H9 (cell line): Measurements from ENCODE around the gene CCL25. TPM values are rescaled to one million over a fixed set of nuclear protein-coding genes. Genes with fewer than 3 reads are reported as not detected.

Experiments
- DNase-seq: peaks from one replicate; pipeline ENCODE4 v3.0.0-alpha.2; 2017
- H2AFZ ChIP-seq: one replicate; pipeline ENCODE4 v1.6.1; 2013; ENCODE audit warnings: mild to moderate bottlenecking, low read length, control low read depth, moderate library complexity
- H2AK5ac ChIP-seq: 2 replicates; pipeline ENCODE4 v1.6.1; 2013; ENCODE audit warnings: low read length, control low read depth, mixed read lengths; ENCODE audit not compliant: insufficient read length
- H2BK120ac ChIP-seq: one replicate; pipeline ENCODE4 v1.6.1; 2013; ENCODE audit warnings: low read depth, mild to moderate bottlenecking, low read length, control low read depth, inconsistent platforms; ENCODE audit not compliant: poor library complexity, severe bottlenecking
- H2BK12ac ChIP-seq: 2 replicates; pipeline ENCODE4 v1.6.1; 2013; ENCODE audit warnings: low read length, control low read depth, mixed read lengths, low read depth; ENCODE audit not compliant: insufficient read length
- H2BK15ac ChIP-seq: 2 replicates; pipeline ENCODE4 v1.6.1; 2013; ENCODE audit warnings: low read depth, low read length, control low read depth
- H2BK20ac ChIP-seq: one replicate; pipeline ENCODE4 v1.6.1; 2013; ENCODE audit warnings: low read depth, mild to moderate bottlenecking, low read length, control low read depth, inconsistent platforms; ENCODE audit not compliant: poor library complexity, severe bottlenecking
- H2BK5ac ChIP-seq: 2 replicates; pipeline ENCODE4 v1.6.1; 2013; ENCODE audit warnings: low read length, control low read depth, mixed read lengths; ENCODE audit not compliant: insufficient read length
- H3K14ac ChIP-seq: 2 replicates; pipeline ENCODE4 v1.6.1; 2013; ENCODE audit warnings: low read length, control low read depth; ENCODE audit not compliant: insufficient read depth
- H3K18ac ChIP-seq: 2 replicates; pipeline ENCODE4 v1.6.1; 2013; ENCODE audit warnings: low read depth, mild to moderate bottlenecking, mixed read lengths, low read length, control low read depth; ENCODE audit not compliant: insufficient read length
- H3K23ac ChIP-seq: 2 replicates; pipeline ENCODE4 v1.6.1; 2013; ENCODE audit warnings: low read length, control low read depth, mixed read lengths, low read depth; ENCODE audit not compliant: insufficient read length
- H3K23me2 ChIP-seq: 2 replicates; pipeline ENCODE4 v1.6.1; 2013; ENCODE audit warnings: low read depth, mild to moderate bottlenecking, mixed read lengths, low read length, control low read depth; ENCODE audit not compliant: insufficient read length, poor library complexity, severe bottlenecking
- H3K27ac ChIP-seq: 2 replicates; pipeline ENCODE4 v1.5.1; 2013; ENCODE audit warnings: low read length, control low read depth, mixed read lengths, low read depth; ENCODE audit not compliant: insufficient read length
- H3K27me3 ChIP-seq: 2 replicates; pipeline ENCODE4 v1.6.1; 2013; ENCODE audit warnings: low read length, control low read depth, inconsistent platforms; ENCODE audit not compliant: insufficient read depth
- H3K4ac ChIP-seq: 2 replicates; pipeline ENCODE4 v1.6.1; 2013; ENCODE audit warnings: low read depth, mild to moderate bottlenecking, control low read depth, inconsistent platforms, low read length, moderate library complexity
- H3K4me1 ChIP-seq: 2 replicates; pipeline ENCODE4 v1.6.1; 2013; ENCODE audit warnings: low read length, control low read depth, inconsistent platforms; ENCODE audit not compliant: insufficient read depth
- H3K4me2 ChIP-seq: 2 replicates; pipeline ENCODE4 v1.6.1; 2013; ENCODE audit warnings: low read length, control low read depth, mixed read lengths; ENCODE audit not compliant: insufficient read length, insufficient read depth
- H3K56ac ChIP-seq: 2 replicates; pipeline ENCODE4 v1.6.1; 2013; ENCODE audit warnings: low read depth, mild to moderate bottlenecking, mixed read lengths, low read length, control low read depth; ENCODE audit not compliant: insufficient read length
- H3K79me1 ChIP-seq: 2 replicates; pipeline ENCODE4 v1.6.1; 2013; ENCODE audit warnings: low read depth, mild to moderate bottlenecking, moderate library complexity, low read length, control low read depth, inconsistent platforms; ENCODE audit not compliant: insufficient read depth, poor library complexity, severe bottlenecking
- H3K79me2 ChIP-seq: 2 replicates; pipeline ENCODE4 v1.6.1; 2013; ENCODE audit warnings: low read length, control low read depth, inconsistent platforms; ENCODE audit not compliant: insufficient read depth
- H3K9ac ChIP-seq: 2 replicates; pipeline ENCODE4 v1.6.1; 2013; ENCODE audit warnings: low read length, control low read depth, mixed read lengths; ENCODE audit not compliant: insufficient read length; ENCODE audit errors: extremely low read depth
- H3K9me3 ChIP-seq: one replicate; pipeline ENCODE4 v1.6.1; 2013; ENCODE audit warnings: low read depth, low read length, inconsistent platforms; ENCODE audit not compliant: control insufficient read depth
- H3T11ph ChIP-seq: one replicate; pipeline ENCODE4 v1.6.1; 2013; ENCODE audit warnings: mild to moderate bottlenecking, low read length, control low read depth, inconsistent platforms
- H4K20me1 ChIP-seq: one replicate; pipeline ENCODE4 v1.6.1; 2013; ENCODE audit not compliant: control insufficient read depth, insufficient read length, insufficient read depth
- H4K5ac ChIP-seq: 2 replicates; pipeline ENCODE4 v1.6.1; 2013; ENCODE audit warnings: low read depth, mild to moderate bottlenecking, mixed read lengths, low read length, control low read depth; ENCODE audit not compliant: insufficient read length
- H4K8ac ChIP-seq: replicated peaks from 2 replicates; pipeline ENCODE4 v1.6.1; 2013; ENCODE audit warnings: low read length, control low read depth, mixed read lengths, low read depth; ENCODE audit not compliant: insufficient read length
- H4K91ac ChIP-seq: 2 replicates; pipeline ENCODE4 v1.6.1; 2013; ENCODE audit warnings: low read depth, mild to moderate bottlenecking, moderate library complexity, mixed read lengths, low read length, control low read depth; ENCODE audit not compliant: insufficient read length
- H3K27ac Mint-ChIP-seq, 3 experiments: 2 replicates in 2 of 3; 3 replicates in 1 of 3; pipeline ENCODE4 v1.8.0; 2020 to 2021; ENCODE audit warnings: mixed read lengths in 3 of 3, mild to moderate bottlenecking in 1 of 3, moderate library complexity in 1 of 3
- H3K27me3 Mint-ChIP-seq: 2 replicates; pipeline ENCODE4 v1.8.0; 2021; ENCODE audit warnings: low read depth, mild to moderate bottlenecking, moderate library complexity, mixed read lengths
- H3K36me3 Mint-ChIP-seq, 3 experiments: 2 replicates in 2 of 3; 3 replicates in 1 of 3; pipeline ENCODE4 v1.8.0; 2020 to 2021; ENCODE audit warnings: low read depth in 3 of 3, mixed read lengths in 3 of 3; ENCODE audit not compliant: insufficient read depth in 1 of 3
- H3K4me1 Mint-ChIP-seq, 2 experiments: 2 replicates each; pipeline ENCODE4 v1.8.0; 2020; ENCODE audit warnings: mixed read lengths in 2 of 2
- H3K4me3 Mint-ChIP-seq, 2 experiments: 2 replicates in 1 of 2; 3 replicates in 1 of 2; pipeline ENCODE4 v1.8.0; 2020 to 2021; ENCODE audit warnings: mild to moderate bottlenecking in 2 of 2, mixed read lengths in 2 of 2, moderate library complexity in 1 of 2
- H3K9me3 Mint-ChIP-seq, 2 experiments: 2 replicates in 1 of 2; 3 replicates in 1 of 2; pipeline ENCODE4 v1.8.0; 2020; ENCODE audit warnings: mild to moderate bottlenecking in 2 of 2, mixed read lengths in 2 of 2, moderate library complexity in 1 of 2
- WGBS: extraction: QIAGEN DNeasy Blood & Tissue Kit; methylation state at CpG from one replicate; pipeline ENCODE4 v1.1.7; 2013; ENCODE audit warnings: missing lambda C conversion rate, low lambda C conversion rate, mixed read lengths; ENCODE audit not compliant: insufficient read length; ENCODE audit errors: extremely low coverage; 5-methylcytosine and 5-hydroxymethylcytosine counted together
- total RNA-seq: library from RNA; stranded (reverse); gene quantifications from 2 replicates; pipeline ENCODE4 v1.2.1, GENCODE V29; 2021
- TF ChIP-seq, protein P1 (sequence below): fragments of 200-600 bp; sonication (generic); conservative IDR thresholded peaks from 3 replicates; pipeline ENCODE4 v1.8.0; 2021; ENCODE audit warnings: antibody characterized with exemption, mild to moderate bottlenecking

Gene CCL25
- total RNA-seq, 1 experiment from 2014 or later, result not detected

DNA sequence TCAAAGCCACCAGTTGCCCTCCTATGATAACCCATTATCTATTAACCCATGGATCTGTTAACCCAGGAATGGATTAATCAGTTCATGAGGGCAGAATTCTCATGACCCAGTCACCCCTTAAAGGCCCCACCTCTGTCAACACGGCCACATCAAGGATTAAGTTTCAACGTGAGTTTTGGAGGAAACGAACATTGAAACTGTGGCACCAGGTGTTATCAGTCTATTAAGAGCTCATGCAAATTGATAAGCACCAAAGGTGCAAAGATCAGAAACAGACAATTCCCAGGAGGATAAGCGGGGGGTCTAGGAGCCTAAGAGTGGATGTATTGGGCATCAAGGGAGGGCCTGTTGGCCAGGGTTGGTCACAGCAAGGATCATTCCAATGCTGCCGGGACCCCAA is 27.2 kb upstream of the CCL25 start:
- H3K4me2 ChIP-seq, result no peak overlapping the region
- H2BK12ac ChIP-seq, result no peak overlapping the region
- no peak overlapping the region for H3K27ac ChIP-seq
- no peak overlapping the region for H3K23ac ChIP-seq
- H4K20me1 ChIP-seq, result no peaks in the 10 kb centered on the region
- no peak overlapping the region for H3K4ac ChIP-seq
- Mint-ChIP-seq H3K9me3 (no peaks in the 10 kb centered on the region; a peak in 1 of 5 replicates), H3K36me3 (peaks cover 0 to 2% (median 0%) of the 10 kb centered on the region in 3 experiments; a peak in 1 of 7 replicates), H3K27ac (no peak overlapping the region; a peak in 1 of 7 replicates), H3K4me3 (no peak overlapping the region), H3K27me3 (peaks cover 2% of the 10 kb centered on the region; the same call in 1 of the 2 replicates), H3K4me1 (peaks cover 9 to 16% of the 10 kb centered on the region in 2 experiments)
- H3K23me2 ChIP-seq, result no peaks in the 10 kb centered on the region
- no peak overlapping the region for H4K5ac ChIP-seq
- no peak overlapping the region for H3K18ac ChIP-seq
- no peaks in the 10 kb centered on the region for H3K4me1 ChIP-seq
- no peaks in the 10 kb centered on the region for H3K9me3 ChIP-seq
- DNase-seq, result no peak
- no peak overlapping the region for H2AK5ac ChIP-seq
- no peaks in the 10 kb centered on the region for H3K79me2 ChIP-seq
- no peak overlapping the region for H2BK120ac ChIP-seq
- H3K27me3 ChIP-seq, result no peaks in the 10 kb centered on the region
- no peak overlapping the region for H4K91ac ChIP-seq
- H3K9ac ChIP-seq, result no peak overlapping the region
- H4K8ac ChIP-seq, result no peak overlapping the region
- no CpG with 5 or more reads among the region's 5 CpGs for WGBS
- H3K79me1 ChIP-seq, result no peaks in the 10 kb centered on the region
- TF ChIP-seq, protein P1, sequence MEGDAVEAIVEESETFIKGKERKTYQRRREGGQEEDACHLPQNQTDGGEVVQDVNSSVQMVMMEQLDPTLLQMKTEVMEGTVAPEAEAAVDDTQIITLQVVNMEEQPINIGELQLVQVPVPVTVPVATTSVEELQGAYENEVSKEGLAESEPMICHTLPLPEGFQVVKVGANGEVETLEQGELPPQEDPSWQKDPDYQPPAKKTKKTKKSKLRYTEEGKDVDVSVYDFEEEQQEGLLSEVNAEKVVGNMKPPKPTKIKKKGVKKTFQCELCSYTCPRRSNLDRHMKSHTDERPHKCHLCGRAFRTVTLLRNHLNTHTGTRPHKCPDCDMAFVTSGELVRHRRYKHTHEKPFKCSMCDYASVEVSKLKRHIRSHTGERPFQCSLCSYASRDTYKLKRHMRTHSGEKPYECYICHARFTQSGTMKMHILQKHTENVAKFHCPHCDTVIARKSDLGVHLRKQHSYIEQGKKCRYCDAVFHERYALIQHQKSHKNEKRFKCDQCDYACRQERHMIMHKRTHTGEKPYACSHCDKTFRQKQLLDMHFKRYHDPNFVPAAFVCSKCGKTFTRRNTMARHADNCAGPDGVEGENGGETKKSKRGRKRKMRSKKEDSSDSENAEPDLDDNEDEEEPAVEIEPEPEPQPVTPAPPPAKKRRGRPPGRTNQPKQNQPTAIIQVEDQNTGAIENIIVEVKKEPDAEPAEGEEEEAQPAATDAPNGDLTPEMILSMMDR, result no peak
- H2BK20ac ChIP-seq, result no peak overlapping the region
- no peak overlapping the region for H3K14ac ChIP-seq
- H2BK5ac ChIP-seq, result no peak overlapping the region
- no peak overlapping the region for H3T11ph ChIP-seq
- no peak overlapping the region for H3K56ac ChIP-seq
- H2BK15ac ChIP-seq, result no peak overlapping the region
- H2AFZ ChIP-seq, result no peak overlapping the region
